G401.6 (cell line): ENCODE data around the gene SP1.
"Not testable (repeated sequence)": the region's sequence is repeated elsewhere in the genome, so short reads cannot be mapped to it uniquely, and the experiment has no call there.

Experiments used
- FAIRE-seq: peaks from 2 replicates; lab custom pipeline; 2012; peaks lifted over from hg19 to GRCh38; lab: Jason Lieb, UNC

The SP1 gene

DNA sequence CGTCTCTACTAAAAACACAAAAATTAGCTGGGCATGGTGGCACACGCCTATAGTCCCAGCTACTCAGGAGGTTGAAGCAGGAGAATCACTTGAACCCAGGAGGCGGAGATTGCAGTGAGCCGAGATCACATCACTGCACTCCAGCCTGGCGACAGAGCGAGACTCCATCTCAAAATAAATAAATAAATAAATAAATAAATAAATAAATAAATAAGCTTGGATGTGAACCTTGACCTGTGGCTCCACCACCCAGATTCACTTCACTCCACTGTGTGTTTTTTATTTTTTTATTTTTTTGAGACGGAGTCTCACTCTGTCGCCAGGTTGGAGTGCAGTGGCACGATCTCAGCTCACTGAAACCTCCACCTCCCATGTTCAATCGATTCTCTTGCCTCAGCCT, 18.3 kb upstream of the SP1 start:
- not testable (repeated sequence) for FAIRE-seq

DNA sequence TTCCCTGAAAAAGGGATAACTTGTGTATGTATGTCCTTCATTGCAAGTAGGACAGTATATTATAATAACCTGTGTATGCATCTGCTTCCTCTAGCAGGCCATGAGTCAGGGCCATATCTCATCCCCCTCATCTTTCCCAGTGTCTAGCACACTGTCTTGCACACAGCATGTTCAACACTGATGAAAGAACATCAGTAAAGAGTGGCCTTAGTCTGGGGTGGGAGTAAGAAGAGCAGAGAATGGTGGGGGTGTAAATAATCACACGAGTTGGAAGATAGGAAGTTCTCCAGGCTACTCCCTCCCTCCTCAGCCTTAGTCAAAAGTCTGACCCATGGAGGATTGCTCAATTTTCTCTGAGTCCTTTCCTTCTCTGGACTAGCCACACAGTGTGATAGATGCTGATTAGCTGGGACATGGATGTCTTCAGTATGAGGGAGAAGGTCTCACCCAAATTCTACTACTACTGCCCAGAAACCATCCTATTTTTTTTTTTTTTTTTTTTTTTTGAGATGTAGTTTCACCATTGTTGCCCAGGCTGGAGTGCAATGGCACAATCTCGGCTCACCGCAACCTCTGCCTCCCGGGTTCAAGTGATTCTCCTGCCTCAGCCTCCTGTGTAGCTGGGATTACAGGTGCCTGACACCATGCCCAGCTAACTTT, 14.6 kb upstream of the SP1 start:
- no peak for FAIRE-seq

GRCh38 chr12:53373554-53374133, 6.3 kb upstream of the SP1 start:
- not testable (repeated sequence) for FAIRE-seq

DNA sequence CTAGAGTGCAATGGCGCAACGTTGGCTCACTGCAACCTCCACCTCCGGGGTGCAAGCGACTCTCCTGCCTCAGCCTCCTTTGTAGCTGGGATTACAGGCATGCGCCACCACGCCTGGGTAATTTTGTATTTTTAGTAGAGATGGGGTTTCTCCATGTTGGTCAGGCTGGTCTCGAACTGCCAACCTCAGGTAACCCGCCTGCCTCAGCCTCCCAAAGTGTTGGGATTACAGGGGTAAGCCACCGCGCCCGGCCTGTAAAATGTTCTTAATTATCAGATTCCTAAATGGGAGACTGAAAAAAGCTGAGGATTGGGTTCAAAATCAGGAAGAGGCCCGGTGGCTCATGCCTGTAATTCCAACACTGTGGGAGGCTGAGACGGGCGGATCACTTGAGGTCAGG, 5.7 kb upstream of the SP1 start:
- not testable (repeated sequence) for FAIRE-seq

DNA sequence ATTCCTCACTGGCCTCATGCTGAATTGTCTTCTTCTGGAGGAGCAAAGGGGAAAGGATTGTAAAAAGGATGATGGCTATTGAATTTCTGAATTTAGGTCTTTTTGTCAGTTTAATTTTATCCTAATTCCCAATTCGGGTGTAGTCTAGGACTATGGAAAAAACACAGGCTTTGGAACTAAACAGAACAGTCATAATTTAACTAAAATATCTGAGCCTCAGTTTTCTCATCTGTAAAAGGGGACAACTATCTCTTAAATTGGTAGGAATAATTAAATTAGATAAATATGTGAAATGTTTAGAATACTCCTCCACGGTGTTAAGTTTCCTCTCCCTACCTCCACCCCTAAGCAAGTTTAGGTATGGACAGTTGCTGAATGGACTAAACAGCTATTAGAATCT, 3.2 kb upstream of the SP1 start:
- no peak for FAIRE-seq

GRCh38 chr12:53378222-53378621, 1.8 kb upstream of the SP1 start:
- FAIRE-seq: no peak

DNA sequence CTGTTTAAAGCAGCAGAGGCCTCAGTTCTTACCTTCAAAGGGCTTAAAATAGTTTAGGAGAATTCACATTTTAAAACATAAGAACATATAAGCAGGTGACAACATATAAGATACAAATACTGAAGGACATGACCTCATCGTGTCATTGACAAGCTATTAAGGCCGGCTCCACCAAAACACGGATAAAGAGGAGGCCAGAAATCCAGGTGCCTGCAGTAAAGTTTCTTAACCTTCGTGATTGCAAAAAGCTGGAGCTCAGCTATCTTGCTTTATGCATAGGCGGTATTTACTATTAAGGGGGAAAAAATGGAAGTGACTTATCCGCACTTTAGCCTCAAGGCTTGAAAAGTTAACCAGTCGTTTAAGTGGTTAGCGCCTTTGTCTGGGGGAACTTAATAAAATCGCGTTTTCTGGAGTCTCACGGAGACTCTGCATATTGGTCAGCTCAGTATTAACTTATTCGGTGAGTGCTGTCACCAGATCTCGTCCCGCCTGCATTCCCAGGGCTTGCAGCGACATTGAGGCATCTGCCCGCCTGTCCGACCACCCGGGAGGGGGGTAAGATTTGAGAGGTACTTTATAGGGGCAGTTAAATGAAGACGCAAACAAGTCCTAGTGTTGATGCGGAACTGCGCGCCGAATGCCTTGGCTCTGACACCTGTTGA, 1.1 kb upstream of the SP1 start:
- FAIRE-seq: no peak

GRCh38 chr12:53379389-53380103, 430 bp upstream of the SP1 start:
- FAIRE-seq: peak; percentile 100

- no peak for FAIRE-seq
Observed at GRCh38 chr12:53380794-53381730, 1.1 kb downstream of the SP1 start.

DNA sequence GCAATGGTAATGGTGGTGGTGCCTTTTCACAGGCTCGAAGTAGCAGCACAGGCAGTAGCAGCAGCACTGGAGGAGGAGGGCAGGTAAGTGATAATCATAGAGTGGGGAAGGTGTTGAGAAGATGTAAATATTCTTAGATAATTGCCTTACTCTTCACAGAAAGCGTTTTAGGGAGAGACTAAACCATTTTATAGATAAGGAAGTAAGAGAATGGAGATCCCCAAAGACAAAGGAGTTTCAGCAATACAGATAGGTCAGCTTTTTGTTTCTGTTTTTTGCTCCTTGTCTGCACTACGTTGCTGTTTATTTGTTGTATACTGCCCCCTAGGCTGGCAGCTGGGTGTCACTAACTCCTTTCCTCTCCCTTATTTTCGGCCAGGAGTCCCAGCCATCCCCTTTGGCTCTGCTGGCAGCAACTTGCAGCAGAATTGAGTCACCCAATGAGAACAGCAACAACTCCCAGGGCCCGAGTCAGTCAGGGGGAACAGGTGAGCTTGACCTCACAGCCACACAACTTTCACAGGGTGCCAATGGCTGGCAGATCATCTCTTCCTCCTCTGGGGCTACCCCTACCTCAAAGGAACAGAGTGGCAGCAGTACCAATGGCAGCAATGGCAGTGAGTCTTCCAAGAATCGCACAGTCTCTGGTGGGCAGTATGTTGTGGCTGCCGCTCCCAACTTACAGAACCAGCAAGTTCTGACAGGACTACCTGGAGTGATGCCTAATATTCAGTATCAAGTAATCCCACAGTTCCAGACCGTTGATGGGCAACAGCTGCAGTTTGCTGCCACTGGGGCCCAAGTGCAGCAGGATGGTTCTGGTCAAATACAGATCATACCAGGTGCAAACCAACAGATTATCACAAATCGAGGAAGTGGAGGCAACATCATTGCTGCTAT, 2.0 kb downstream of the SP1 start:
- FAIRE-seq: peak; percentile 44

GRCh38 chr12:53383258-53383657, 3.3 kb downstream of the SP1 start:
- no peak for FAIRE-seq

GRCh38 chr12:53386381-53386780, 6.4 kb downstream of the SP1 start:
- FAIRE-seq: not testable (repeated sequence)

DNA sequence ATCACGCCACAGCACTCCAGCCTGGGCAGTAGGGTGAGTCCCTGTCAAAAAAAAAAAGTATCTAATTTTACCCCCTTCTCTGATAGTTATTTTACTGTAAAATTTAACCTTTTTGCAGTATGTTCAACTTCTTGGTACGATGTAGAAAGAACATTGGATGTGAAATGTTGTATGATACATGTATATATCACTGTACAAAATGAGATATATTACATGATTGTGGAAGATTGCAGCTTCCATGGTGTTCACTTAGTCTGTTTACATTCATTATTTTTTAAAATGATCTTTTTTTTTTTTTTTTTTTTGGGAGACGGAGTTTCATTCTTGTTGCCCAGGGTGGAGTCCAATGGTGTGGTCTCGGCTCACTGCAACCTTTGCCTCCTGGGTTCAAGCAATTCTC, 9.0 kb downstream of the SP1 start:
- FAIRE-seq: no peak

DNA sequence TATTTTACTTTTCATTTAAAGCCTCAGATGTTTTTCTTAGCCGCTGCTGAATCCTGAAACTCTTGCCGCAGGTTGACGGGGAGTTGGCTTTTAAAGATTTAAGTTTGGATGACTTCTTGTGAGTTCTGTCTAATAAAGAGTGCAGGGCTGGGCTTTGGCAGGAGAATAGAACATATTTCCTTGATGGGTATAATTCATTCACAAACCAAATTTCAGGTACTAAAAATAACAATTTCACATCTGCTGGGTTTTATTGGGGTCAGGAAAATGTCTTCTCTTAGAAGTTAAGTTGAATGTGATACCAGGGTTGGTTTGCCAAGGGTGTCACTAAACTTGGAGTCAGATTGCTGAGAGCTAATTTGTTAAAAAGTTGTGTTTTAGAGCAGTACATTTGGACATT, 9.7 kb downstream of the SP1 start:
- no peak for FAIRE-seq

DNA sequence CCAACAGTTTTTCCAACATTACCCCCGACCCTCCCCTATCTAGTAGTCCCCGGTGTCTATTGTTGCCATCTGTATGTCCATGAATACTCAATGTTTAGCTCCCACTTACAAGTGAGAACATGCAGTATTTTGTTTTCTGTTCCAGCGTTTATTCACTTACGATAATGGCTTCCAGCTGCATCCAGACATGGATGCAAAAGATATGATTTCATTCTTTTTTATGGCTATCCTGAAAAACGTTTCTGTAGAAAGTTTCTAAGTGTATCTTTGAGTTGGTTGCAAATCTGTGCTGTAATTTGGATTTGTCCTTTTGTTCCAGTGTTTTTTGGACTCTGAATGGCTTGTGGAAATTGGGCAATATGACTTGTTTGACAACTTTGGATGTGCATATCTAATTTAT, 11.7 kb downstream of the SP1 start:
- FAIRE-seq: no peak

DNA sequence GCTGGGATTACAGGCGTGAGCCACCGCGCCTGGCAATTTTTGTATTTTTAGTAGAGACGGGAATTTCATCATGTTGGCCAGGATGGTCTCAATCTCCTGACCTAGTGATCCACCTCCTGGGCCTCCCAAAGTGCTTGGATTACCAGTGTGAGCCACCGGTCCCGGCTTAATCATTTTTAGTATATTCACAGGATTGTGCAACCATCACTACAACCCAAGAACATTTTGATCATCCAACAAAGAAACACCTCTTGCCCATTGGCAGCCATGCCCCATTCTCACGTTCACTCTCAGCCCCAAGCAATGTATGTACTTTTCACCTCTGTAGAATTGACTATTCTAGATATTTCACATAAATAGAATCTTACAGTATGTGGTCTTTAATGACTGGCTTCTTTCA, 19.9 kb downstream of the SP1 start:
- FAIRE-seq: no peak

- FAIRE-seq: not testable (repeated sequence)
Observed at GRCh38 chr12:53402351-53402750, 22.4 kb downstream of the SP1 start.

- no peak for FAIRE-seq
Observed at GRCh38 chr12:53402871-53403270, 22.9 kb downstream of the SP1 start.

DNA sequence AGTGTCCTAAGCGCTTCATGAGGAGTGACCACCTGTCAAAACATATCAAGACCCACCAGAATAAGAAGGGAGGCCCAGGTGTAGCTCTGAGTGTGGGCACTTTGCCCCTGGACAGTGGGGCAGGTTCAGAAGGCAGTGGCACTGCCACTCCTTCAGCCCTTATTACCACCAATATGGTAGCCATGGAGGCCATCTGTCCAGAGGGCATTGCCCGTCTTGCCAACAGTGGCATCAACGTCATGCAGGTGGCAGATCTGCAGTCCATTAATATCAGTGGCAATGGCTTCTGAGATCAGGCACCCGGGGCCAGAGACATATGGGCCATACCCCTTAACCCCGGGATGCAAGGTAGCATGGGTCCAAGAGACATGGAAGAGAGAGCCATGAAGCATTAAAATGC, 31.0 kb downstream of the SP1 start:
- FAIRE-seq: no peak

GRCh38 chr12:53413485-53414204, 33.7 kb downstream of the SP1 start:
- FAIRE-seq: no peak
